Hair follicular keratinocyte (primary cell): ENCODE results near the gene THY1. TPM values are rescaled to one million over a fixed set of nuclear protein-coding genes. Genes with fewer than 3 reads are reported as not detected.

ENCODE experiments used
- total RNA-seq: library from RNA; depleted of rRNA; stranded (reverse); fragments of >200 nt; gene quantifications from 2 replicates; pipeline ENCODE4 v1.2.3, GENCODE V29; 2015

Gene THY1
- 26.0 and 36.8 TPM in 2 replicates for total RNA-seq

GRCh38 chr11:119422809-119423508 is at the start of gene THY1:
TSS of gene THY1 (minus strand) at chr11:119423172. CDS start at chr11:119420905, 2,267 bp downstream.

GRCh38 chr11:119381181-119381988 is 41.6 kb downstream of the THY1 start, which contains the start of gene USP2:
TSS of gene USP2 (minus strand) at chr11:119381690. CDS start at chr11:119373480, 8,210 bp downstream.

Other genes with a start within 250 kb of the THY1 start
- 0.16 TPM in 1 of 2 replicates, not detected in the other for gene NHERF4, start 237.7 kb downstream of the THY1 start, total RNA-seq
- gene CBL, start 216.8 kb downstream of the THY1 start, total RNA-seq = 13.4 and 17.3 TPM in 2 replicates
- gene MCAM, start 106.0 kb downstream of the THY1 start, total RNA-seq = 409 and 417 TPM in 2 replicates
- 8.2 and 15.8 TPM in 2 replicates for gene RNF26, start 88.6 kb downstream of the THY1 start, total RNA-seq
- 0.15 and 0.55 TPM in 2 replicates for gene C1QTNF5, start 82.3 kb downstream of the THY1 start, total RNA-seq
- gene MFRP, start 76.5 kb downstream of the THY1 start, total RNA-seq = not detected in 2 replicates
- gene USP2, start 41.5 kb downstream of the THY1 start, total RNA-seq = 0.08 and 0.84 TPM in 2 replicates